Liver (tissue), 9 donors: Measurements from ENCODE around the gene NARS2. TPM values are rescaled to one million over a fixed set of nuclear protein-coding genes. Genes with fewer than 3 reads are reported as not detected.

Source experiments
- DNase-seq: peaks from one replicate; pipeline ENCODE4 v3.0.0-alpha.2; 2017; ENCODE audit warnings: low spot score
- H3K27ac ChIP-seq, 2 donors: one replicate each; pipeline ENCODE4 v1.7.0; 2013; ENCODE audit warnings: inconsistent platforms in 2 of 2, low read length in 2 of 2, control low read depth in 1 of 2, low read depth in 1 of 2, mild to moderate bottlenecking in 1 of 2
- H3K27me3 ChIP-seq, 4 donors: one replicate each; pipeline versions ENCODE4 v1.6.1 to v1.7.0; 2013; ENCODE audit warnings: low read length in 3 of 4, inconsistent platforms in 1 of 4, mild to moderate bottlenecking in 1 of 4, moderate library complexity in 1 of 4; ENCODE audit not compliant: control insufficient read depth in 4 of 4, insufficient read depth in 4 of 4
- H3K36me3 ChIP-seq, 4 donors: one replicate each; pipeline versions ENCODE4 v1.6.1 to v1.7.0; 2013; ENCODE audit warnings: low read length in 3 of 4, mild to moderate bottlenecking in 3 of 4, low read depth in 1 of 4, moderate library complexity in 1 of 4; ENCODE audit not compliant: control insufficient read depth in 4 of 4, insufficient read depth in 3 of 4
- H3K4me1 ChIP-seq, 4 donors: one replicate each; pipeline versions ENCODE4 v1.6.1 to v1.7.0; 2013; ENCODE audit warnings: low read length in 3 of 4, mild to moderate bottlenecking in 3 of 4, moderate library complexity in 1 of 4; ENCODE audit not compliant: control insufficient read depth in 4 of 4, insufficient read depth in 4 of 4
- H3K4me3 ChIP-seq, 3 donors: one replicate each; pipeline versions ENCODE4 v1.6.1 to v1.7.0; 2013; ENCODE audit warnings: low read length in 3 of 3, control low read depth in 1 of 3, low read depth in 1 of 3, mild to moderate bottlenecking in 1 of 3
- H3K9ac ChIP-seq, 2 donors: one replicate each; pipeline ENCODE4 v1.7.0; 2013; ENCODE audit warnings: low read length in 2 of 2, mild to moderate bottlenecking in 2 of 2, moderate library complexity in 2 of 2, control low read depth in 1 of 2, low read depth in 1 of 2
- H3K9me3 ChIP-seq, 4 donors: one replicate each; pipeline versions ENCODE4 v1.6.1 to v1.7.0; 2013; ENCODE audit warnings: low read length in 3 of 4; ENCODE audit not compliant: control insufficient read depth in 4 of 4
- CTCF ChIP-seq: fragments of 150-350 bp; IDR thresholded peaks from 2 replicates; pipeline ENCODE4 v1.5.1; 2017; ENCODE audit warnings: improper control_type of control experiment, low read depth, low read length; ENCODE audit not compliant: missing input control
- EGR1 ChIP-seq, 2 donors: IDR thresholded peaks; 2 replicates each; pipeline ENCODE4 v1.6.1; 2016 to 2018; ENCODE audit warnings: antibody characterized with exemption in 2 of 2, low read depth in 2 of 2
- FOXA1 ChIP-seq: IDR thresholded peaks from 2 replicates; pipeline ENCODE4 v1.6.1; 2016; ENCODE audit warnings: antibody characterized with exemption
- FOXA2 ChIP-seq: IDR thresholded peaks from 2 replicates; pipeline ENCODE4 v1.6.1; 2016; ENCODE audit warnings: antibody characterized with exemption
- GABPA ChIP-seq, 2 donors: IDR thresholded peaks in 1 of 2; conservative IDR thresholded peaks in 1 of 2; 2 replicates each; pipeline ENCODE4 v1.6.1; 2016; ENCODE audit warnings: antibody characterized with exemption in 2 of 2, mild to moderate bottlenecking in 1 of 2, moderate library complexity in 1 of 2
- HNF4A ChIP-seq, 2 donors: conservative IDR thresholded peaks; 2 replicates each; pipeline ENCODE4 v1.6.1; 2016; ENCODE audit warnings: antibody characterized with exemption in 2 of 2, mild to moderate bottlenecking in 2 of 2
- HNF4G ChIP-seq: IDR thresholded peaks from 2 replicates; pipeline ENCODE4 v1.6.1; 2016; ENCODE audit warnings: antibody characterized with exemption
- JUND ChIP-seq, 2 donors: IDR thresholded peaks; 2 replicates each; pipeline ENCODE4 v1.6.1; 2016; ENCODE audit warnings: antibody characterized with exemption in 2 of 2
- MAX ChIP-seq: IDR thresholded peaks from 2 replicates; pipeline ENCODE4 v1.6.1; 2016; ENCODE audit warnings: antibody characterized with exemption
- NR2F2 ChIP-seq: IDR thresholded peaks from 2 replicates; pipeline ENCODE4 v1.6.1; 2016; ENCODE audit warnings: antibody characterized with exemption
- REST ChIP-seq: IDR thresholded peaks from 2 replicates; pipeline ENCODE4 v1.6.1; 2016; ENCODE audit warnings: antibody characterized with exemption, mild to moderate bottlenecking
- RXRA ChIP-seq, 2 donors: IDR thresholded peaks; 2 replicates each; pipeline ENCODE4 v1.6.1; 2017 to 2018; ENCODE audit warnings: antibody characterized with exemption in 2 of 2, mild to moderate bottlenecking in 1 of 2
- SP1 ChIP-seq: IDR thresholded peaks from 2 replicates; pipeline ENCODE4 v1.6.1; 2018; ENCODE audit warnings: antibody characterized with exemption, mild to moderate bottlenecking
- TAF1 ChIP-seq: conservative IDR thresholded peaks from 2 replicates; pipeline ENCODE4 v1.6.1; 2016; ENCODE audit warnings: antibody characterized with exemption, mild to moderate bottlenecking
- ZBTB33 ChIP-seq: IDR thresholded peaks from 2 replicates; pipeline ENCODE4 v1.6.1; 2016; ENCODE audit warnings: antibody characterized with exemption
- WGBS: extraction: QIAGEN DNeasy Blood & Tissue Kit; methylation state at CpG from one replicate; pipeline ENCODE4 v1.1.7; 2013; 5-methylcytosine and 5-hydroxymethylcytosine counted together
- polyA plus RNA-seq, 2 donors: library from polyadenylated mRNA; stranded (reverse) in 1 of 2; unstranded in 1 of 2; fragments of 200-250 nt in 1 of 2; fragments of >200 nt in 1 of 2; fragmentation: Nextera tagmentation in 1 of 2; extraction: Ambion mirVana in 1 of 2; gene quantifications; one replicate each; pipeline versions ENCODE4 v1.2.1 to v1.2.3, GENCODE V29; 2013 to 2015
- total RNA-seq, 2 donors: library from RNA; depleted of rRNA; stranded (reverse); fragments of >200 nt; gene quantifications; one replicate each; pipeline ENCODE4 v1.2.3, GENCODE V29; 2014
- donor health status: healthy.
- donor health status: healthy.
- donor health status: healthy.
- donor health status: healthy.
- donor health status: healthy.

NARS2 gene
- total and polyA plus RNA-seq, 4 donors, result 10.4 to 19.4 (median 11.8) TPM

- no peak for TF ChIP-seq CTCF
- no peak for TF ChIP-seq RXRA (IDR thresholded peaks at IDR 0.05)
- no peak for TF ChIP-seq GABPA (IDR thresholded peaks at IDR 0.05 in 1 of 2, conservative IDR thresholded peaks at IDR 0.05 in 1 of 2)
- no peak for TF ChIP-seq ZBTB33
- no peak for TF ChIP-seq MAX
- no peak for TF ChIP-seq HNF4A (conservative IDR thresholded peaks at IDR 0.05)
- TF ChIP-seq FOXA1, result no peak
- TF ChIP-seq JUND (IDR thresholded peaks at IDR 0.05), result no peak
- TF ChIP-seq NR2F2, result no peak
- TF ChIP-seq SP1, result no peak
- TF ChIP-seq EGR1 (IDR thresholded peaks at IDR 0.05; ENCODE audit: low read depth in 2 of 2), result no peak
- TF ChIP-seq HNF4G, result no peak
- TF ChIP-seq REST, result no peak
- TF ChIP-seq FOXA2, result no peak
- H3K4me3 ChIP-seq, result no peak overlapping the region
These were observed 175.9 kb downstream of the NARS2 start for GRCh38 chr11:78398715-78399114.

GRCh38 chr11:78397398-78397797, 177.3 kb downstream of the NARS2 start:
- Histone ChIP-seq H3K9me3 (no peaks in the 10 kb centered on the region), H3K27ac (no peak overlapping the region), H3K4me3 (no peak overlapping the region), H3K4me1 (no peaks in the 10 kb centered on the region), H3K9ac (no peak overlapping the region), H3K36me3 (no peaks in the 10 kb centered on the region), H3K27me3 (no peaks in the 10 kb centered on the region)
- no peak for TF ChIP-seq TAF1
- TF ChIP-seq REST, result no peak
- no peak for TF ChIP-seq RXRA (IDR thresholded peaks at IDR 0.05)
- TF ChIP-seq FOXA2, result no peak
- TF ChIP-seq MAX, result no peak
- TF ChIP-seq CTCF, result no peak
- no peak for DNase-seq
- WGBS, result 86% methylated on average over 3 of the region's 3 CpGs

More at GRCh38 chr11:78398715-78399114, 175.9 kb downstream of the NARS2 start:
- Histone ChIP-seq H3K4me1 (no peaks in the 10 kb centered on the region), H3K27ac (no peak overlapping the region), H3K36me3 (no peaks in the 10 kb centered on the region), H3K9me3 (no peaks in the 10 kb centered on the region), H3K9ac (no peak overlapping the region), H3K27me3 (no peaks in the 10 kb centered on the region)
- DNase-seq, result no peak
- 78% methylated on average over 1 of the region's 1 CpG for WGBS
